CD4-positive, alpha-beta T cell treated with Interferon gamma for 1 hour (primary cell): ENCODE results near the gene TRAF3IP1.

ENCODE experiments used
- DNase-seq: peaks from one replicate; pipeline ENCODE4 v3.0.0-alpha.2; 2020

The TRAF3IP1 gene

GRCh38 chr2:238415036-238415764 is 94.9 kb downstream of the TRAF3IP1 start:
- no peak for DNase-seq

DNA sequence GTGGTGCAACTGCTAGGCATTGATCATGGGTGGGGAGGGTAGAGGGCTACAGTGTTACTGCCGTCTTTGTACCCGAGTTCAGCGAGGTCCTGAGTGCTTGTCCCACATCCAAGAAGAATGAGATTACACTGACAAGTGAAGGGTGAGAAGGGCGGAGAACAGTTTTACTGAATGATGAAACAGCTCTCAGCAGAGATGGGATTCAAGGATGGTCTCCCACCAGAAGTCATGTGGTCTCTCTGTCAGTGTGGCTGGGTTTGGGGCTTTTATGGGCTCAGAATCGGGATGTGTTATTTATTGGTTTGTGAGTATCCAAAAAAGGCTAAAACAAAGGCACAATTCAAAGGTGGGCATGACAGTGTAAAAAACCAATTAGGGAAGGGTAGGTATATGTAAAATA is 95.6 kb downstream of the TRAF3IP1 start:
- DNase-seq = no peak

DNA sequence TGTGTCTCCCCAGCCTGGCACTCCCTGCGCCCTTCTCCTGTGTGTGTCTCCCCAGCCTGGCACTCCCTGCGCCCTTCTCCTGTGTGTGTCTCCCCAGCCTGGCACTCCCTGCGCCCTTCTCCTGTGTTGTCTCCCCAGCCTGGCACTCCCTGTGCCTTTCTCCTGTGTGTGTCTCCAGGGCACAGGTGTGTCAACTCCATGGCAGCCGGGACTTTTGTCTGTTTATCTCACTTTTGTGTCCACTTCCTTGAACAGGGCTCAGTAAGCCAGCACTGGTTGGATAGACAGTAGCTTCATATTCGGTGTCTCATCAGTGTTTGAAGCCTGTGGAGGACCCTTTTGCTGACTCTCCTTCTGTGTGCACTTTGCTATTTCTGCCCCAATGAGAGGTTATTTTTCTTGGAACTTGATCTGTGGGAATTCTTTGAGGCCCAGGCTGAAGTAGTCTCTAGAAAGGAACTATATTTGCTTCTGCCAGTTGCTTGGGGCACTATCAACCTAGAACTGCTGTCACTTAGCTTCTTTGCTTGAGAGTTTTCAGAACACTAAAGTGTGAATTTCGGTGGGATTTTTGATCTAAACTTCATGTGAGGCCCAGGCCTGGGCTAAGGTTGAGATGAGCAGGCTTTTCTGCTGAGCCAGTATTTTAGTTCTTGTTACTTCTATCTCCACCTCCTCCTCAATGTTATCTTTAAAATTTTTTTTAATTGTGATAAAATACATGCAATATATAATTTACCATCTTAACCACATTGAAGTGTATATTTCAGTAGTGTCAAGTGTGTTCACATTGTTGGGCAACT is 98.1 kb downstream of the TRAF3IP1 start:
- DNase-seq = no peak

- DNase-seq = no peak
These were observed 98.8 kb downstream of the TRAF3IP1 start for GRCh38 chr2:238418999-238419546.

DNA sequence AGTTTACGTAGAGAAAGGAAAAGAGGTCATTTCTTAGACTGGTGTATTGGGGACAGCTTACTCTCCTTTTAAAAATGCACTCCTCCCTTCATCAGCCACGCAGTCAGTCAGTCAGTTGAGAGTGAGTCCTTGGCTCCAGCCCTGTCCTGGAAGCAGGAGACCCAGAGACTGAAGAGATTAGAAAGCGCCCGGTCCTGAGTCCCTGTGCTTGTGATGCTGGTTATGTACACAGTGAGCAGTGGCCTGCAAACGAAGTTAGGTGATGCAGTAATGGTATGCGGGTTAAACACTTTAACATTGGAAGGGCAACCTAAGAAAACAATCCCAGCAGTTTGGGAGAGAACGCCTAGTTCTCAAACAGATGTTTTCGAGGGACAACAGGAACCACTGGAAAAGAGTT is 100.1 kb downstream of the TRAF3IP1 start:
- no peak for DNase-seq

DNA sequence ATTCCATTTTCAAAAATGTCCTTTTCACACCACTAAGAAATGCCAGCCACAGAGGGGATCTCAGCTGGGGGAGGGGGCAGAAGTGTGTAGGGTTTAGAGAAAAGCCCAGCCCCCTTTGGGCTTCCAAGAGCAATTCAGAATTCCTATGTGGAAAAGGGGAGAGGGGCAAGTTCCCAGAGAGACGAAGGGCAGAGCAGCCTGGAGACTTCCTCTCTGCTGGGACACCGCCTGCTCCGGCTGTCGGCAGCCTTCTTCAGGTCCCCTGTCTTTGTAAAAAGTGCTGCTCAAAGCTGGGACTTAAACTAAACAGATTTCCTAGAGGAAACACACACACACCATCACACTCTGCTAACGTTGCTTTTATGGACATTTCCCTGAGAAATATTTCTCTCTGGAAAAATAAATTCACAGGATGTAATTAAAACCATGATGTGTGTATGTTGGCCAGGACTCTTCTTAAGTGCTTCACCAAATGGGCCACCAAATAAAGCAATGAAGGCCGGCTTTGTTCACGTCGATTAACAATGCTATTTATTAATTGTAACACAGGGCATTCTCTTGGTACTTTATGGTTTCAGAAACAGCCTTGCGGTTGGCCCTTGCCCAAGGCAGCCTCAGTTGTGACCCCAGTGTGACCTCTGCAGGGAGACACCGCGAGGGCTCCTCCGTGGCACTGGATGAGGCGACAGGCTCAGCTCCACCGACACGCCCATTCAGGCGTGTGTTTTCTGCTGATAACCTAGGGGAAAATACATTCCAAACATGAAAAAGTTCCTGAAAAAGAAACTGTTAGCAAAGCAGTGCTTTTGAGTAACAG is 100.8 kb downstream of the TRAF3IP1 start:
- DNase-seq = no peak

DNA sequence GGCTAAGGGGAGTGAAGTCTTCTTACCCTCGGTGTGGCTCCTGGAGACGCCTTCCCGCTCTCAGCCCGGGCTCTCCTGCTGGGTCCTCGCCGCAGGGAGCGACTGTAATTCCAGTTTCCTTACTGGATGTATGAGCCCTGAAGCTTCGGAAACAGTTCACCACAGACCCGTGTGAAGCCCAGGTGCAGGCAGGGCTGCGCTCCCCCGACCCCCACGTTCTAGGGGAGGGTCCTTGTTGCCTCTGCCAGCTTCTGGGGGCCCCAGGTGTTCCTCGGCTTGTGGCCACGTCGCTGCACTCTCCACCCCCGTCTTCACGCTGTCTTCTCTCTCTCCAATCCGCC is 101.3 kb downstream of the TRAF3IP1 start:
- no peak for DNase-seq

- no peak for DNase-seq
These were observed 102.0 kb downstream of the TRAF3IP1 start for GRCh38 chr2:238422285-238422684.

DNA sequence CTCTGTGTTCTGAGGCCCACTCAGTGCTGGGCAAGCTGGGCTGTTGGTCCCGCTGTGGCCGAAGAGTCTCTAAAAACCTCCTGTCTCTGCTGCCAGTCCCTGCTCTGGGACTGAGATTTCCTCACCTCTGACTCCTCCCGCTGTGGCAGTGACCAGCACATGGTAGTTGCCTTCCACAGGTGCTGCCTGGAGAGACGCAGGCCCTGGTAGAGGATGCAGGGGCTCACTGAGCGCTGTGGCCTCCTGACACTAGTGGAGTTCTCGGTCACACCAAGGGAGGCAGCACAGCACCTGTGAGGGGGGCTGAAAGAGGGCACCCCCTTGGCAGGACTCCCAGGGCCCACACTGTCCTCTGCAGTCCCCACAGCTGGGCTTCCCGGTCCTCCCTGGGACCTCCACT is 102.6 kb downstream of the TRAF3IP1 start:
- DNase-seq = no peak

- DNase-seq = no peak
These were observed 103.4 kb downstream of the TRAF3IP1 start for GRCh38 chr2:238423561-238424312.

GRCh38 chr2:238424313-238424700 is 104.0 kb downstream of the TRAF3IP1 start:
- DNase-seq = no peak

DNA sequence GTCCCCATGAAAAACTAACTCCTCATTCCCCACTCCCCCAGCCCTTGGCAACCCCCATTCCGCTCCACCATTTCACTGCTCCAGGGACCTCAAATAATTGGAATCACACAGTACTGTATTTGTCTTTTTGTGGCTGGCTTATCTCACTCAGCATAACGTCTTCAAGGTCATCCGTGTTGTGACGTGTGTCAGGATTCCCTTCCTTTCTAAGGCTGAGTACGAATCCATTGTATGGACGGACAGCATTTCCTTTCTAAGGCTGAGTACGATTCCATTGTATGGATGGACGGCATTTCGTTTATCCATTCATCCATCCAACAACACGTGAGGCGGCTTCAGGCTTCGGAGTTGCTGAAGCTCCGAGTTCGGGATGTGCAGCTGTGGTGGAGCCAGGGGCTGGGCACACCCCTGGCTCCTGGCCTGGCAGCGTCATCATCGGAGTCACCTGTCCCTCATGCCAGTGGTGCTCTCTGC is 105.2 kb downstream of the TRAF3IP1 start:
- DNase-seq = no peak

DNA sequence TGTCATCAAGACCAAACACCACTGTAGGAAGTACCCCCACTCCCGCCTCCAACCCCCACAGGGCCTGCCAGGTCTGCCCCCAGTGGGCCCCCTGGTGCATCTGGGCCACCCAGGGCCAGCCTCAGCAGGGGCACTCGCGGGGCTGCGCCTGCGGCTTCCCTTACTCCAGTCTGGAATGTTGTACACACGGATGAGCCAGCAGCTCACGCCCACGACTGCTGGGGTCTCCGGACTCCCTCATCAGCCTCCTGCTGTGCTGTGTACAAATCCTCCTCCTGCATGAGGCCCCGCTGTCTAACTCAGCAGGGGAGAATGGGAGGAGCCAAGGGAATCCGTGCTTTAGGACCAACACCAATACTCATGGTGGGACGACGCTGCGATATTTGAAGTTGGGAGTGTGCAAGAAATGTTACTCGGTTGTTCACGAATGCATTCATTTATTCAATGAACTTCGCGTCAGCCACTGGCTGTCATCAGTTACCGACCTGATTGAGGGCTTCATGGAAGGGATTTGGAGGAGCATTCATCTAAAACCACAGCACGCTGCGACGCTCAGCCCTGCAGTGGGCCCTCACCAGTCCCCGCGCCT is 105.8 kb downstream of the TRAF3IP1 start:
- DNase-seq = no peak

- peak; percentile 72 for DNase-seq
These were observed 106.5 kb downstream of the TRAF3IP1 start, which contains the start of gene ASB1 for GRCh38 chr2:238426568-238427434. Gene ASB1 (plus strand): TSS chr2:238426927. CDS start chr2:238427071, 144 bp downstream.

- no peak for DNase-seq
These were observed 107.3 kb downstream of the TRAF3IP1 start for GRCh38 chr2:238427435-238428162.

- no peak for DNase-seq
These were observed 108.5 kb downstream of the TRAF3IP1 start for GRCh38 chr2:238428866-238429265.

GRCh38 chr2:238430781-238431180 is 110.5 kb downstream of the TRAF3IP1 start:
- DNase-seq = no peak

DNA sequence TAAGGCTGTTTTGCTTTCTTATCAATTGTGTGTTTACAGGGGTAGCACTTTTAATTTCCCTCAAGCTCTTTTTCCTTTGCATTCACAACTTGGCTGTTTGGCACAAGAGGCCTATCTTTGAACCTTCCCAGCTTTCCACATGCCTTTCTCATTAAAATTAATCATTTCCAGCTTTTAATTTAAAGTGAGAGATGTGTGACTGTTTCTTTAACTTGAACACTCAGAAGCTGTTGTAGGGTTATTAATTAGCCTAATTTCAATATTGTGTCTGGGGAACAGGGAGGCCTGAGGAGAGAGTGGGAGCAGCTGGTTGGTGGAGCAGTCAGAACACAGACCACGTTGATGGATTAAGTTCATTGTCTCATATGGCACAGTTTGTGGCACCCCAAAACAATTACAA is 111.1 kb downstream of the TRAF3IP1 start:
- no peak for DNase-seq

DNA sequence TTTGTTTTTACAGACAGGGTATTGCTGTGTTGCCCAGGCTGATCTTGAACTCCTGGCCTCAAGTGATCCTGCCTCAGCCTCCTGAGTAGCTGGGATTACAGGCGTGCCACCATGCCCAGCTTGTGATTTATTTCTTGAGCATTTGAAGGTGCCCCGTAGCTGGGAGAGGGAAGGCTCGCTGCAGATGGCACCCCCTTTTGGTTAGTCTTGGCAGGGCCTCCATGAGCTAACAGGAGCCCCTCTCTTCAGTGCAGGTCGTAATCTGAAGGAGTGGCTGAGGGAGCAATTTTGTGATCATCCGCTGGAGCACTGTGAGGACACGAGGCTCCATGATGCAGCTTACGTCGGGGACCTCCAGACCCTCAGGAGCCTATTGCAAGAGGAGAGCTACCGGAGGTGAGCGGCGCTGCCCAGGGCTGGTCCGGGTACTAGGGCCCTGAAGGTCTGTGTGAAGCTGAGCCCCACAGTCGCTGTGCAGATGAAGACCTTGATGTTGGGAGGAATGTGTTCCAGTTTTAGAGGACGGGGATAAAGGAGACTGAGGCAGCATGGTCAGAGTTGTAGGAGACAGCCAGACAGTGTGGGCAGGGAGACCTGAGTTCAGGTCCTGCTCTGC is 113.1 kb downstream of the TRAF3IP1 start:
- DNase-seq = no peak
